GM13976 (cell line): ENCODE data around the gene YWHAG.

Experiments used
- DNase-seq: peaks from one replicate; pipeline ENCODE4 v3.0.0; 2012; ENCODE audit warnings: low spot score
- CTCF ChIP-seq: IDR thresholded peaks from 2 replicates; pipeline ENCODE4 v1.5.1; 2012; ENCODE audit warnings: borderline replicate concordance, mild to moderate bottlenecking; ENCODE audit not compliant: insufficient read depth; ENCODE audit errors: extremely low read depth, missing control alignments, control extremely low read depth
- in situ Hi-C: fragments of 300-500 bp; cut with MboI; formaldehyde crosslinking; loops from one replicate; pipeline ENCODE4 v1.12.0; 2022; ENCODE audit warnings: low sequenced_read_pairs, mixed read lengths, inconsistent platforms; ENCODE audit not compliant: unreplicated experiment

Gene YWHAG

GRCh38 chr7:76349313-76349885 is 9.4 kb downstream of the YWHAG start:
- no peak for DNase-seq
- in situ Hi-C loops: no loop called here
- TF ChIP-seq CTCF: no peak

- TF ChIP-seq CTCF: no peak
- no peak for DNase-seq
- in situ Hi-C loops: no loop called here
Measured at GRCh38 chr7:76347710-76348109, 11.1 kb downstream of the YWHAG start.

GRCh38 chr7:76346778-76347177 is 12.0 kb downstream of the YWHAG start:
- TF ChIP-seq CTCF: no peak
- DNase-seq: no peak
- in situ Hi-C loops: no loop called here

- in situ Hi-C loops: no loop called here
- DNase-seq: no peak
- no peak for TF ChIP-seq CTCF
Measured at GRCh38 chr7:76346097-76346496, 12.7 kb downstream of the YWHAG start.

GRCh38 chr7:76343931-76344321 is 14.9 kb downstream of the YWHAG start:
- in situ Hi-C loops: no loop called here
- no peak for TF ChIP-seq CTCF
- no peak for DNase-seq

- in situ Hi-C loops: no loop called here
- TF ChIP-seq CTCF: no peak
- no peak for DNase-seq
Measured at GRCh38 chr7:76343294-76343930, 15.4 kb downstream of the YWHAG start.
